Measurements from ENCODE around the gene WDR49. TPM values are rescaled to one million over a fixed set of nuclear protein-coding genes. Genes with fewer than 3 reads are reported as not detected.

The WDR49 gene
- total and polyA plus RNA-seq, 5 experiments from 2014 or later, result 0.42 to 1.4 TPM; not detected in 3

GRCh38 chr3:167520266-167521005, 133.3 kb downstream of the WDR49 start:
- no peak for DNase-seq
- H3K36me3 Mint-ChIP-seq, result no peaks in the 10 kb centered on the region
- no peak for ATAC-seq

DNA sequence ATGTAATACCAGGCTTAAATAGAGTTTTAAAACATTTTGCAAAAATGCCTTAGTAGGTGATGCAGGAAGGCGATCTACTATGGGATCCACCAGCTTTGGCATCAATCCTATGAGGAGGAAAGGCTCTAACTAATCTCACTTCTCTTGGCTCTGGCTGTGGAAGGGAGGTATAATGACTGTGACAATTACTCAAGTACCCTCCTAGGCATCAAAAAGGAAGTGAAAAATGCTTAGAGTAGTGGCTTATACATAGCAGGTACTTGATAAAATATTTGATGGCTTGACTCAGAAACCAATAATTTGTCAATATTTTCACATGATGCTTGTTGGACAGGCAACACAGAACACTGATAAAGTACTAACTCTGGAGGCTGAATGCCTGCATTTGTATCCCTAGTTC, 145.8 kb downstream of the WDR49 start:
- ATAC-seq (no peak), DNase-seq (no peak)
- Mint-ChIP-seq H3K4me1 (no peaks in the 10 kb centered on the region), H3K4me3 (no peak overlapping the region), H3K27ac (no peak overlapping the region), H3K27me3 (peaks cover 0 to 9% (median 1%) of the 10 kb centered on the region in 5 donors), H3K36me3 (no peaks in the 10 kb centered on the region), H3K9me3 (peaks cover 0 to 7% (median 0%) of the 10 kb centered on the region in 9 donors)
- POLR2A ChIA-PET, result no interaction called here

More at GRCh38 chr3:167520266-167521005, 133.3 kb downstream of the WDR49 start:
- POLR2A ChIA-PET, result no interaction called here
- no peaks in the 10 kb centered on the region for H3K4me1 Mint-ChIP-seq
- peaks cover 0 to 16% (median 8%) of the 10 kb centered on the region in 9 donors for H3K9me3 Mint-ChIP-seq
- no peak overlapping the region for H3K27ac Mint-ChIP-seq
- H3K27me3 Mint-ChIP-seq, result peaks cover 0 to 2% (median 0%) of the 10 kb centered on the region in 5 donors
- H3K4me3 Mint-ChIP-seq, result no peak overlapping the region

DNA sequence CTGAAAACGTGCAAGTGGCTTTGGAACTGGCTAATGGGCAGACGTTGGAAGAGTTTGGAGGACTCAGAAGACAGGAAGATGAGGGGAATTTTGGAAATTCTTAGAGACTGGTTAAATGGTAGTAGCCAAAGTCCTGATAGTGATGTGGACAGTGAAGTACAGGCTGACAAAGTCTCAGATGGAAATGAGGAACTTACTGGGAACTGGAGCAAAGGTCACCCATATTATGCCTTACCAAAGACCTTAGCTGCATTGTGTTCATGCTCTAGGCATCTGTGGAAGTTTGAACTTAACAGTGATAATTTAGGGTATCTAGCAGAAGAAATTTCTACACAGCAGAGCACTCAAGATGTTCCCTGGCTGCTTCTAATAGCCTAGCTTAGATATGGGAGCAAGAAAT, 151.3 kb downstream of the WDR49 start:
- H3K4me3 Mint-ChIP-seq, result no peak overlapping the region
- no peaks in the 10 kb centered on the region for H3K27me3 Mint-ChIP-seq
- H3K36me3 Mint-ChIP-seq, result no peaks in the 10 kb centered on the region
- H3K27ac Mint-ChIP-seq, result no peak overlapping the region
- POLR2A ChIA-PET, result no interaction called here
- DNase-seq (no peak), ATAC-seq (no peak)
- no peaks in the 10 kb centered on the region for H3K9me3 Mint-ChIP-seq
- no peaks in the 10 kb centered on the region for H3K4me1 Mint-ChIP-seq

- H3K36me3 Mint-ChIP-seq, result no peaks in the 10 kb centered on the region
- no peak for ATAC-seq
- H3K4me1 Mint-ChIP-seq, result no peaks in the 10 kb centered on the region
- DNase-seq, result no peak
- H3K4me3 Mint-ChIP-seq, result no peak overlapping the region
- peaks cover 0 to 1% (median 0%) of the 10 kb centered on the region in 5 donors for H3K27me3 Mint-ChIP-seq
- no peak overlapping the region for H3K27ac Mint-ChIP-seq
- H3K9me3 Mint-ChIP-seq, result no peaks in the 10 kb centered on the region
- POLR2A ChIA-PET, result no interaction called here
These were observed 151.8 kb downstream of the WDR49 start for GRCh38 chr3:167501941-167502340.

- H3K27me3 Mint-ChIP-seq, result peaks cover 2 to 12% (median 5%) of the 10 kb centered on the region in 5 donors
- H3K27ac Mint-ChIP-seq, result no peak overlapping the region
- no peak for DNase-seq
- POLR2A ChIA-PET, result no interaction called here
- no peaks in the 10 kb centered on the region for H3K9me3 Mint-ChIP-seq
- H3K4me1 Mint-ChIP-seq, result no peaks in the 10 kb centered on the region
- no peaks in the 10 kb centered on the region for H3K36me3 Mint-ChIP-seq
- H3K4me3 Mint-ChIP-seq, result no peak overlapping the region
- ATAC-seq, result no peak
These were observed 155.8 kb downstream of the WDR49 start for GRCh38 chr3:167497903-167498302.

GRCh38 chr3:167493244-167493643, 160.5 kb downstream of the WDR49 start:
- POLR2A ChIA-PET, result no interaction called here
- H3K4me3 Mint-ChIP-seq, result no peak overlapping the region
- DNase-seq (no peak), ATAC-seq (no peak)
- H3K4me1 Mint-ChIP-seq, result no peaks in the 10 kb centered on the region
- H3K36me3 Mint-ChIP-seq, result no peaks in the 10 kb centered on the region
- H3K27ac Mint-ChIP-seq, result no peak overlapping the region
- peaks cover 2 to 12% (median 6%) of the 10 kb centered on the region in 5 donors for H3K27me3 Mint-ChIP-seq
- H3K9me3 Mint-ChIP-seq, result no peaks in the 10 kb centered on the region

GRCh38 chr3:167491621-167492020, 162.1 kb downstream of the WDR49 start:
- POLR2A ChIA-PET, result no interaction called here
- H3K27me3 Mint-ChIP-seq, result peaks cover 2 to 9% (median 5%) of the 10 kb centered on the region in 5 donors

DNA sequence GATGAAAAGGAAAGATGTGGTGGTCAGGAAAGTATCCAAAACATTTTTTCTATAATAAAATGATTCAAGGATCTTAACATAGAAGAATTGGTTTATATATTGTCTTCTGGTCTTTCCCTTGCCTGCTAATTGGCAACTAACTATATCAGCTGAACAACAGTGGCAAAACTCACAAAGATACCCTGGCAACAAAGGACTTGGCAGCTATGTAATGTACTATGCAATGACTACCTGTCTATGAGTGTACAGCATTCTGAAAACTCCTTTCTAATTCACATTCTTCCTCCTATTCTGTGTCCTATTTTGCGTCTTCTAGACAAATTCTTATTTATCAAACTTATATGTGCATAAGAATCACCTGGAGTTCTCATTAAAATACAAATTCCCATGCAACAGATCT, 164.2 kb downstream of the WDR49 start:
- POLR2A ChIA-PET, result no interaction called here
- Mint-ChIP-seq H3K27ac (no peak overlapping the region), H3K27me3 (peaks cover 2 to 9% (median 4%) of the 10 kb centered on the region in 5 donors), H3K4me3 (no peak overlapping the region), H3K4me1 (no peaks in the 10 kb centered on the region), H3K9me3 (peaks cover 0 to 7% (median 0%) of the 10 kb centered on the region in 9 donors), H3K36me3 (no peaks in the 10 kb centered on the region)
- no peak for ATAC-seq
- DNase-seq, result no peak

More at GRCh38 chr3:167491621-167492020, 162.1 kb downstream of the WDR49 start:
- ATAC-seq, result no peak
- Mint-ChIP-seq H3K4me3 (no peak overlapping the region), H3K27ac (no peak overlapping the region), H3K36me3 (no peaks in the 10 kb centered on the region), H3K4me1 (no peaks in the 10 kb centered on the region), H3K9me3 (peaks cover 0 to 2% (median 0%) of the 10 kb centered on the region in 9 donors)
- no peak for DNase-seq

DNA sequence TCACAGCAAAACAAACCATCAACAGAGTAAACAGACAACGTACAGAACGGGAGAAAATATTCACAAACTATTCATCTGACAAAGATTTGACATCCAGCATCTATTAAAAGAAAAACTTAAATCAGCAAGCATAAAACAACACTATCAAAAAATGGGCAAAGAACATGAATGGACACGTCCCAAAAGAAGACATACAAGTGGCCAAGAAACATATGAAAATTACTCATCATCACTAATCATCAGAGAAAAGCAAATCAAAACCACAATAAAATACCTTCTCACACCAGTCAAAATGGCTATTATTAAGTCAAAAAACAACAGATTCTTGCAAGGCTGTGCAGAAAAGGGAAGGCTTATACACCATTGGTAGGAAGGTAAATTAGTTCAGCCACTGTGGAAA, 166.2 kb downstream of the WDR49 start:
- no peak overlapping the region for H3K4me3 Mint-ChIP-seq
- no peak overlapping the region for H3K27ac Mint-ChIP-seq
- no peak for DNase-seq
- H3K9me3 Mint-ChIP-seq, result peaks cover 0 to 7% (median 0%) of the 10 kb centered on the region in 9 donors
- no peaks in the 10 kb centered on the region for H3K36me3 Mint-ChIP-seq
- no peaks in the 10 kb centered on the region for H3K4me1 Mint-ChIP-seq
- H3K27me3 Mint-ChIP-seq, result peaks cover 0 to 4% (median 0%) of the 10 kb centered on the region in 5 donors
- POLR2A ChIA-PET, result no interaction called here
- ATAC-seq, result no peak

GRCh38 chr3:167484551-167484950, 169.2 kb downstream of the WDR49 start:
- no peaks in the 10 kb centered on the region for H3K36me3 Mint-ChIP-seq
- H3K4me3 Mint-ChIP-seq, result no peak overlapping the region
- no peak overlapping the region for H3K27ac Mint-ChIP-seq
- POLR2A ChIA-PET, result no interaction called here
- peaks cover 0 to 3% (median 0%) of the 10 kb centered on the region in 4 donors for H3K4me1 Mint-ChIP-seq
- ATAC-seq (no peak), DNase-seq (no peak)
- H3K9me3 Mint-ChIP-seq, result peaks cover 0 to 7% (median 0%) of the 10 kb centered on the region in 9 donors
- H3K27me3 Mint-ChIP-seq, result no peaks in the 10 kb centered on the region

GRCh38 chr3:167483708-167484475, 169.8 kb downstream of the WDR49 start:
- no peaks in the 10 kb centered on the region for H3K36me3 Mint-ChIP-seq
- ATAC-seq, result no peak
- POLR2A ChIA-PET, result no interaction called here
- DNase-seq, result no peak
- H3K4me1 Mint-ChIP-seq, result peaks cover 0 to 3% (median 0%) of the 10 kb centered on the region in 4 donors
- H3K27ac Mint-ChIP-seq, result no peak overlapping the region
- no peak overlapping the region for H3K4me3 Mint-ChIP-seq
- no peaks in the 10 kb centered on the region for H3K27me3 Mint-ChIP-seq
- peaks cover 0 to 7% (median 0%) of the 10 kb centered on the region in 9 donors for H3K9me3 Mint-ChIP-seq

- H3K27ac Mint-ChIP-seq, result no peak overlapping the region
- H3K36me3 Mint-ChIP-seq, result no peaks in the 10 kb centered on the region
- peaks cover 0 to 6% (median 0%) of the 10 kb centered on the region in 9 donors for H3K9me3 Mint-ChIP-seq
- POLR2A ChIA-PET, result no interaction called here
- DNase-seq, result no peak
- peaks cover 0 to 3% (median 0%) of the 10 kb centered on the region in 5 donors for H3K27me3 Mint-ChIP-seq
- H3K4me1 Mint-ChIP-seq, result peaks cover 0 to 3% (median 0%) of the 10 kb centered on the region in 4 donors
- no peak overlapping the region for H3K4me3 Mint-ChIP-seq
- ATAC-seq, result no peak
These were observed 172.6 kb downstream of the WDR49 start for GRCh38 chr3:167481164-167481563.

DNA sequence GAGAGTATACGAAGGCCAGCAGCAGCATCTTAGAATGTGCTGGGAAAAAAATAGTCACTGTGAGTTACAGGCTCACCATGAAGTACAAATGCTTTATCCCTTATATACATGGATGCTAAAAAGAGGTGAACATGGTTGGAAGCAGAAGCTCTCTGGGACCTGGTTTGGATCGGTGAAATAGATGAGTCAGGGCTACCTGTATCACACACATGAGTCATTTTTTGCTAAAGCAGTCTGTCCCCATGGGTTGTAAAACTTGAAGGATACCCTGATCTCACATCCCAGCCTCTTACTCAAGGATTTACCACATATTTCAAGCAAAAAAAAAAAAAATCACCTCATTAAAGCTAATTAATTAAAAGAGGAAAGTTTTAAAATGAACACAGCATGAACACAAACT, 173.0 kb downstream of the WDR49 start:
- H3K27ac Mint-ChIP-seq, result no peak overlapping the region
- DNase-seq (no peak), ATAC-seq (no peak)
- H3K9me3 Mint-ChIP-seq, result peaks cover 0 to 3% (median 0%) of the 10 kb centered on the region in 9 donors
- peaks cover 0 to 3% (median 0%) of the 10 kb centered on the region in 4 donors for H3K4me1 Mint-ChIP-seq
- H3K36me3 Mint-ChIP-seq, result no peaks in the 10 kb centered on the region
- no peak overlapping the region for H3K4me3 Mint-ChIP-seq
- POLR2A ChIA-PET, result no interaction called here
- peaks cover 0 to 3% (median 0%) of the 10 kb centered on the region in 5 donors for H3K27me3 Mint-ChIP-seq
